Thymus (tissue), 11 donors: ENCODE results near the gene FNBP1. TPM values are rescaled to one million over a fixed set of nuclear protein-coding genes. Genes with fewer than 3 reads are reported as not detected.
"Not testable (repeated sequence)": the region's sequence is repeated elsewhere in the genome, so short reads cannot be mapped to it uniquely, and the experiment has no call there.

ENCODE experiments used
- DNase-seq, 9 donors: peaks; one replicate each; pipeline ENCODE4 v3.0.0-alpha.2; 2013; ENCODE audit warnings: low spot score in 9 of 9, low read depth in 6 of 9, missing footprints in 1 of 9
- H3K27ac ChIP-seq, 2 donors: one replicate each; pipeline ENCODE4 v1.5.1; 2013; ENCODE audit warnings: control low read depth in 1 of 2, low read depth in 1 of 2, low read length in 1 of 2, mild to moderate bottlenecking in 1 of 2, moderate library complexity in 1 of 2
- H3K27me3 ChIP-seq, 2 donors: one replicate each; pipeline ENCODE4 v1.5.1; 2013; ENCODE audit warnings: low read length in 1 of 2; ENCODE audit not compliant: control insufficient read depth in 2 of 2, insufficient read depth in 1 of 2
- H3K36me3 ChIP-seq, 2 donors: one replicate each; pipeline ENCODE4 v1.5.1; 2013; ENCODE audit warnings: low read length in 1 of 2, mild to moderate bottlenecking in 1 of 2, moderate library complexity in 1 of 2; ENCODE audit not compliant: control insufficient read depth in 2 of 2, insufficient read depth in 2 of 2
- H3K4me1 ChIP-seq, 2 donors: one replicate each; pipeline ENCODE4 v1.5.1; 2013; ENCODE audit warnings: low read length in 2 of 2; ENCODE audit not compliant: control insufficient read depth in 2 of 2, insufficient read depth in 2 of 2
- H3K4me3 ChIP-seq, 2 donors: one replicate each; pipeline ENCODE4 v1.5.1; 2013; ENCODE audit warnings: low read length in 2 of 2, control low read depth in 1 of 2, mild to moderate bottlenecking in 1 of 2
- H3K9me3 ChIP-seq, 2 donors: one replicate each; pipeline ENCODE4 v1.5.1; 2013; ENCODE audit warnings: low read length in 1 of 2, mild to moderate bottlenecking in 1 of 2; ENCODE audit not compliant: control insufficient read depth in 2 of 2, insufficient read depth in 1 of 2
- WGBS: extraction: QIAGEN DNeasy Blood & Tissue Kit; methylation state at CpG from one replicate; pipeline ENCODE4 v1.1.7; 2013; 5-methylcytosine and 5-hydroxymethylcytosine counted together
- polyA plus RNA-seq: library from polyadenylated mRNA; stranded (reverse); fragments of 200-250 nt; gene quantifications from one replicate; pipeline ENCODE4 v1.2.3, GENCODE V29; 2013
- total RNA-seq: library from RNA; stranded (reverse); fragments of 120-200 nt; gene quantifications from one replicate; pipeline ENCODE4 v1.2.4, GENCODE V29; 2013
- donor health status: healthy.

FNBP1 gene
- total and polyA plus RNA-seq, 2 donors, result 79.6 to 82.8 TPM

- Histone ChIP-seq H3K4me1 (peaks cover 23 to 49% of the 10 kb centered on the region in 2 donors), H3K9me3 (peaks cover 0 to 6% of the 10 kb centered on the region in 2 donors), H3K36me3 (peaks cover 4 to 12% of the 10 kb centered on the region in 2 donors), H3K4me3 (no peak overlapping the region), H3K27ac (no peak overlapping the region), H3K27me3 (no peaks in the 10 kb centered on the region)
- no peak for DNase-seq
- 92% methylated on average over 2 of the region's 2 CpGs for WGBS
Observed at GRCh38 chr9:130026583-130027340, 16.2 kb downstream of the FNBP1 start.

- Histone ChIP-seq H3K4me1 (peaks cover 4 to 29% of the 10 kb centered on the region in 2 donors), H3K36me3 (peaks cover 4 to 12% of the 10 kb centered on the region in 2 donors), H3K27me3 (no peaks in the 10 kb centered on the region), H3K4me3 (no peak overlapping the region), H3K27ac (no peak overlapping the region), H3K9me3 (peaks cover 0 to 6% of the 10 kb centered on the region in 2 donors)
- no peak for DNase-seq
- 96% methylated on average over 5 of the region's 5 CpGs for WGBS
Observed at GRCh38 chr9:130024597-130024994, 18.4 kb downstream of the FNBP1 start.

- Histone ChIP-seq H3K27ac (no peak overlapping the region), H3K36me3 (peaks cover 5 to 12% of the 10 kb centered on the region in 2 donors), H3K4me1 (peaks cover 3 to 25% of the 10 kb centered on the region in 2 donors), H3K9me3 (peaks cover 0 to 6% of the 10 kb centered on the region in 2 donors), H3K4me3 (no peak overlapping the region), H3K27me3 (no peaks in the 10 kb centered on the region)
- 79% methylated on average over 3 of the region's 3 CpGs for WGBS
- no peak for DNase-seq
Observed at GRCh38 chr9:130023994-130024596, 18.9 kb downstream of the FNBP1 start.

GRCh38 chr9:130023144-130023787 is 19.7 kb downstream of the FNBP1 start:
- Histone ChIP-seq H3K36me3 (peaks cover 8 to 12% of the 10 kb centered on the region in 2 donors), H3K27ac (peak overlapping the region; percentile 69 to 75), H3K4me3 (no peak overlapping the region), H3K9me3 (peaks cover 0 to 6% of the 10 kb centered on the region in 2 donors), H3K27me3 (no peaks in the 10 kb centered on the region), H3K4me1 (peaks cover 3 to 23% of the 10 kb centered on the region in 2 donors)
- DNase-seq, result no peak
- WGBS, result 87% methylated on average over 7 of the region's 7 CpGs

GRCh38 chr9:130022566-130023143 is 20.3 kb downstream of the FNBP1 start:
- H3K27ac ChIP-seq, result peak overlapping the region; percentile 30 to 48
- H3K4me1 ChIP-seq, result peaks cover 3 to 23% of the 10 kb centered on the region in 2 donors
- no peaks in the 10 kb centered on the region for H3K27me3 ChIP-seq
- peaks cover 8 to 10% of the 10 kb centered on the region in 2 donors for H3K36me3 ChIP-seq
- DNase-seq, result no peak
- 82% methylated on average over 8 of the region's 8 CpGs for WGBS
- peaks cover 0 to 3% of the 10 kb centered on the region in 2 donors for H3K9me3 ChIP-seq
- H3K4me3 ChIP-seq, result no peak overlapping the region

GRCh38 chr9:130021842-130022241 is 21.1 kb downstream of the FNBP1 start:
- H3K9me3 ChIP-seq, H3K4me3 ChIP-seq, H3K27ac ChIP-seq, H3K36me3 ChIP-seq, H3K27me3 ChIP-seq, DNase-seq: not testable (repeated sequence)
- H3K4me1 ChIP-seq, result peaks cover 3 to 20% of the 10 kb centered on the region in 2 donors
- 97% methylated on average over 3 of the region's 3 CpGs for WGBS

- Histone ChIP-seq H3K27me3 (no peaks in the 10 kb centered on the region), H3K4me3 (no peak overlapping the region), H3K27ac (no peak overlapping the region), H3K9me3 (peaks cover 0 to 6% of the 10 kb centered on the region in 2 donors), H3K4me1 (peaks cover 0 to 14% of the 10 kb centered on the region in 2 donors), H3K36me3 (peaks cover 16 to 17% of the 10 kb centered on the region in 2 donors)
- 91% methylated on average over 2 of the region's 2 CpGs for WGBS
- DNase-seq, result no peak
Observed at GRCh38 chr9:130021123-130021522, 21.9 kb downstream of the FNBP1 start.

GRCh38 chr9:130020618-130021017 is 22.4 kb downstream of the FNBP1 start:
- peaks cover 0 to 8% of the 10 kb centered on the region in 2 donors for H3K9me3 ChIP-seq
- H3K27me3 ChIP-seq, result no peaks in the 10 kb centered on the region
- peak overlapping the region in 1 of 2 donors; percentile 47 for H3K27ac ChIP-seq
- no peak for DNase-seq
- no peak overlapping the region for H3K4me3 ChIP-seq
- peaks cover 0 to 14% of the 10 kb centered on the region in 2 donors for H3K4me1 ChIP-seq
- 79% methylated on average over 7 of the region's 7 CpGs for WGBS
- peaks cover 19% of the 10 kb centered on the region in 2 donors for H3K36me3 ChIP-seq
